ENCODE measurements around the gene ASL. TPM values are rescaled to one million over a fixed set of nuclear protein-coding genes. Genes with fewer than 3 reads are reported as not detected.
A peak's percentile ranks its signal among the peaks of the same experiment; 100 is the strongest.

Gene ASL
- total and polyA plus RNA-seq, 9 of the 15 experiments (the other 6 are each of a cell fraction or from before 2014, with no cell fraction given): 2.6 to 67.0 (median 33.3) TPM

DNA sequence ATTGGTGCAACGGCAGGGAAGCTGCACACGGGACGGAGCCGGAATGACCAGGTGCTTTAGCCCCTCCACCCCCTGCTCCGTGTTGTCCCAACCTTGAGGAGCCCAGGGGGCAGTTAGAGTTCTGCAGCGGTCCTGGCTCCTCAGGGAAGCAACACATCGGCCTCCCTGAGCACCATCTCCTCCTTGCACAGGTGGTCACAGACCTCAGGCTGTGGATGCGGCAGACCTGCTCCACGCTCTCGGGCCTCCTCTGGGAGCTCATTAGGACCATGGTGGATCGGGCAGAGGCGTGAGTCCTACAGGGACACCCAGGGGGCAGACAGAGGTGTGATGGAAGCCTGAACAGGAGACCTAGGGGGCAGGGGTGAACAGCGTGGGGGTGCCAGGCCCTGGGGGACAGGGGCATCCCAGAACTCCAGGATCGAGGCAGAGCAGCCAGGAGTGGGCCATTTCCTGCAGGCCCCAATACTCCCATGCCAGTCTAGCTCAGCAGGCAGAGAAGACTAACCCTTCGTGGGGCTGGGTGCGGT is 7.3 kb downstream of the ASL start:
- H3K9ac ChIP-seq (ENCODE audit: insufficient read depth in 1 of 2, low read depth in 2 of 2, low read length in 2 of 2): peak overlapping the region in 1 of 2 experiments; percentile 58; a peak in 1 of 4 replicates
- FAIRE-seq (no peak), DNase-seq (ENCODE audit: extremely low read depth in 1 of 4, low spot score in 3 of 4) (no peak), ATAC-seq (no peak)
- H2AFZ ChIP-seq (ENCODE audit: low read depth, low read length): no peak overlapping the region
- no peak for TF ChIP-seq GTF2E2 (tag; IDR thresholded peaks at IDR 0.05)
- no peak for TF ChIP-seq GTF2F1 (IDR thresholded peaks at IDR 0.05; ENCODE audit: low read depth, low read length)
- TF ChIP-seq CBFA2T3 (IDR thresholded peaks at IDR 0.05): no peak
- TF ChIP-seq PHB (CRISPR knock-in tag; IDR thresholded peaks at IDR 0.05): no peak
- no peak for TF ChIP-seq ZNF644 (tag; IDR thresholded peaks at IDR 0.05; ENCODE audit: low read depth)
- TF ChIP-seq, protein P1, sequence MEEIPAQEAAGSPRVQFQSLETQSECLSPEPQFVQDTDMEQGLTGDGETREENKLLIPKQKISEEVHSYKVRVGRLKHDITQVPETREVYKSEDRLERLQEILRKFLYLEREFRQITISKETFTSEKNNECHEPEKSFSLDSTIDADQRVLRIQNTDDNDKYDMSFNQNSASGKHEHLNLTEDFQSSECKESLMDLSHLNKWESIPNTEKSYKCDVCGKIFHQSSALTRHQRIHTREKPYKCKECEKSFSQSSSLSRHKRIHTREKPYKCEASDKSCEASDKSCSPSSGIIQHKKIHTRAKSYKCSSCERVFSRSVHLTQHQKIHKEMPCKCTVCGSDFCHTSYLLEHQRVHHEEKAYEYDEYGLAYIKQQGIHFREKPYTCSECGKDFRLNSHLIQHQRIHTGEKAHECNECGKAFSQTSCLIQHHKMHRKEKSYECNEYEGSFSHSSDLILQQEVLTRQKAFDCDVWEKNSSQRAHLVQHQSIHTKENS (CRISPR knock-in tag; IDR thresholded peaks at IDR 0.05): no peak
- TF ChIP-seq, protein P2, sequence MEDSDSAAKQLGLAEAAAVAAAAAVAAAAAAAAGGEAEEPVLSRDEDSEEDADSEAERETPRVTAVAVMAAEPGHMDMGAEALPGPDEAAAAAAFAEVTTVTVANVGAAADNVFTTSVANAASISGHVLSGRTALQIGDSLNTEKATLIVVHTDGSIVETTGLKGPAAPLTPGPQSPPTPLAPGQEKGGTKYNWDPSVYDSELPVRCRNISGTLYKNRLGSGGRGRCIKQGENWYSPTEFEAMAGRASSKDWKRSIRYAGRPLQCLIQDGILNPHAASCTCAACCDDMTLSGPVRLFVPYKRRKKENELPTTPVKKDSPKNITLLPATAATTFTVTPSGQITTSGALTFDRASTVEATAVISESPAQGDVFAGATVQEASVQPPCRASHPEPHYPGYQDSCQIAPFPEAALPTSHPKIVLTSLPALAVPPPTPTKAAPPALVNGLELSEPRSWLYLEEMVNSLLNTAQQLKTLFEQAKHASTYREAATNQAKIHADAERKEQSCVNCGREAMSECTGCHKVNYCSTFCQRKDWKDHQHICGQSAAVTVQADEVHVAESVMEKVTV (CRISPR knock-in tag; IDR thresholded peaks at IDR 0.05): no peak
- no peak for TF ChIP-seq TOE1 (IDR thresholded peaks at IDR 0.05; ENCODE audit: borderline replicate concordance)
- TF ChIP-seq TOE1 (CRISPR knock-in tag; IDR thresholded peaks at IDR 0.05; ENCODE audit: borderline replicate concordance, low read depth): no peak
- TF ChIP-seq, protein P3, sequence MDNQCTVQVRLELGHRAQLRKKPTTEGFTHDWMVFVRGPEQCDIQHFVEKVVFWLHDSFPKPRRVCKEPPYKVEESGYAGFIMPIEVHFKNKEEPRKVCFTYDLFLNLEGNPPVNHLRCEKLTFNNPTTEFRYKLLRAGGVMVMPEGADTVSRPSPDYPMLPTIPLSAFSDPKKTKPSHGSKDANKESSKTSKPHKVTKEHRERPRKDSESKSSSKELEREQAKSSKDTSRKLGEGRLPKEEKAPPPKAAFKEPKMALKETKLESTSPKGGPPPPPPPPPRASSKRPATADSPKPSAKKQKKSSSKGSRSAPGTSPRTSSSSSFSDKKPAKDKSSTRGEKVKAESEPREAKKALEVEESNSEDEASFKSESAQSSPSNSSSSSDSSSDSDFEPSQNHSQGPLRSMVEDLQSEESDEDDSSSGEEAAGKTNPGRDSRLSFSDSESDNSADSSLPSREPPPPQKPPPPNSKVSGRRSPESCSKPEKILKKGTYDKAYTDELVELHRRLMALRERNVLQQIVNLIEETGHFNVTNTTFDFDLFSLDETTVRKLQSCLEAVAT (IDR thresholded peaks at IDR 0.05): no peak
- H3K27ac ChIP-seq (ENCODE audit: extremely low read depth, low read depth, low read length): no peak overlapping the region
- peaks cover 67% of the 10 kb centered on the region for H3K36me3 ChIP-seq (ENCODE audit: control insufficient read depth, insufficient read depth, low read length)
- WGBS (ENCODE audit: insufficient coverage, low coverage, missing lambda C conversion rate): 97% methylated on average over 16 of the region's 16 CpGs
- ChIA-PET CTCF (ENCODE audit: low intra/inter-chr PET ratio) (no interaction called here), POLR2A (no interaction called here)
- H3K27me3 ChIP-seq (ENCODE audit: control insufficient read depth in 2 of 2, insufficient read depth in 2 of 2, low read length in 2 of 2): no peaks in the 10 kb centered on the region
- no TSS peak for BruUV-seq (replicated peaks)
- intact Hi-C loops (cut with micrococcal nuclease) (no loop called here), in situ Hi-C loops (cut with MboI) (no loop called here)
- H3K4me3 ChIP-seq: no peak overlapping the region
- peaks cover 0 to 20% of the 10 kb centered on the region in 2 experiments; a peak in 1 of 5 replicates for H3K4me1 ChIP-seq (replicated peaks in 1 of 2; ENCODE audit: control insufficient read depth in 2 of 2, insufficient read depth in 2 of 2, low read length in 2 of 2)
- H3K9me3 ChIP-seq (replicated peaks; ENCODE audit: control insufficient read depth, insufficient read depth, low read depth, low read length): no peaks in the 10 kb centered on the region
- no peak overlapping the region for H3K4me2 ChIP-seq (ENCODE audit: insufficient read depth, low read length)
- no peaks in the 10 kb centered on the region for H3K9me1 ChIP-seq (ENCODE audit: control insufficient read depth, insufficient read depth, low read length)
- no peaks in the 10 kb centered on the region for H3K79me2 ChIP-seq (ENCODE audit: control insufficient read depth, insufficient read depth, low read length)
- H4K20me1 ChIP-seq (replicated peaks; ENCODE audit: control insufficient read depth, insufficient read depth, low read length): no peaks in the 10 kb centered on the region

All from K562 (cell line).